ENCODE results near the gene NTSR1.

- TF ChIP-seq CTCF (conservative IDR thresholded peaks at IDR 0.05; ENCODE audit: low read depth, low read length) (no peak), EZH2phosphoT487 (IDR thresholded peaks at IDR 0.05; ENCODE audit: borderline replicate concordance, low read length) (no peak), EZH2 (IDR thresholded peaks at IDR 0.05; ENCODE audit: low read length, unreplicated experiment) (no peak)
Measured at GRCh38 chr20:62699741-62700140, 8.9 kb upstream of the NTSR1 start.
